DMS153 treated with DMSO at 0.1 percent for 48 hours (cell line): ENCODE data around the gene HOOK2.
"Not testable (repeated sequence)": the region's sequence is repeated elsewhere in the genome, so short reads cannot be mapped to it uniquely, and the experiment has no call there.

Source experiments
- DNase-seq: peaks from one replicate; lab custom pipeline; 2025; ENCODE audit not compliant: unreplicated experiment; lab: John Stamatoyannopoulos, UW

The HOOK2 gene

GRCh38 chr19:12754465-12755196, 20.7 kb downstream of the HOOK2 start:
- DNase-seq, result no peak

GRCh38 chr19:12752056-12752781, 23.1 kb downstream of the HOOK2 start:
- no peak for DNase-seq

GRCh38 chr19:12751635-12752034, 23.7 kb downstream of the HOOK2 start, which contains the start of gene BEST2:
TSS of gene BEST2 (plus strand) at chr19:12751791. CDS start at chr19:12752593, 802 bp downstream.
- no peak for DNase-seq

GRCh38 chr19:12750851-12751250, 24.5 kb downstream of the HOOK2 start:
- DNase-seq, result no peak

GRCh38 chr19:12749938-12750521, 25.3 kb downstream of the HOOK2 start:
- no peak for DNase-seq

- no peak for DNase-seq
Measured at GRCh38 chr19:12748489-12748888, 26.9 kb downstream of the HOOK2 start.

GRCh38 chr19:12745166-12745897, 30.0 kb downstream of the HOOK2 start:
- no peak for DNase-seq

GRCh38 chr19:12737835-12738351, 37.5 kb downstream of the HOOK2 start:
- no peak for DNase-seq

DNA sequence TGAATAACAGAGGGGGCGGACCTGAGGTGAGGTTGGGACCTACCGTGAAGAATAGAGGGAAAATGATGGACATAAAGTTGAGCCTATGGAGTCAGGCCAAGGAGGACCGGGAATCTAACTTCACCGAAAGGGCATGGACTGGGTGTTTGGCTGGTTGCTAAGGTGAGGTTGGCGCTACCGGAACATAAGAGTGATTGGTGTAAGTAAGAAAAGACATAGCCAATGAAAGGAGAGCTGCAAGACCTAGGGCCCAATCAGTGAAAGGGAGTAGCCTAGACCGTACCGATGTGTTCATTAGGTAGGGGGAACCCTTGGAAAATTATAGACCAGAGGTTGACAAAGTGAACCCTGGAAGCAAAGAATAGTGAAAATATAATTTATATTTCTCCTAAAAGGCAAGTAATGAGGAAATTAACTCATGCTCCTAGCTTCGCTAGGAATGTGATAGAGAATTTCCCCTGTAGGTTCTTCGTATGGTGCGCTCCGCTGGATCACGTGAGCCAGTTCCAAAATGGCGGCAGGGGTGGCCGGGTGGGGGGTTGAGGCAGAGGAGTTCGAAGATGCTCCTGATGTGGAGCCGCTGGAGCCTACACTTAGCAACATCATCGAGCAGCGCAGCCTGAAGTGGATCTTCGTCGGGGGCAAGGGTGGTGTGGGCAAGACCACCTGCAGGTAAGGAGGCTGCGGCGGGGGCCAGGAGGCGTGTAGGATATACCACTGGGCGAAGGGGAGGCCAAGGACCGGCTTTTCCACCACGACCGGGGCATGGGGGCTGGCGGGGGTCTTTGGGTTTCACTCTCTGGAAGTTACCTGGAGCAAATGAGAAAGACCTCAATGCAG, 38.1 kb downstream of the HOOK2 start, which contains the start of gene GET3:
Gene GET3 (plus strand): TSS at position 503 of the 840 bp plus-strand sequence. CDS start 9 bp downstream, at position 512.
- DNase-seq, result peak; percentile 100

GRCh38 chr19:12733369-12734214, 41.8 kb downstream of the HOOK2 start:
- DNase-seq, result no peak

DNA sequence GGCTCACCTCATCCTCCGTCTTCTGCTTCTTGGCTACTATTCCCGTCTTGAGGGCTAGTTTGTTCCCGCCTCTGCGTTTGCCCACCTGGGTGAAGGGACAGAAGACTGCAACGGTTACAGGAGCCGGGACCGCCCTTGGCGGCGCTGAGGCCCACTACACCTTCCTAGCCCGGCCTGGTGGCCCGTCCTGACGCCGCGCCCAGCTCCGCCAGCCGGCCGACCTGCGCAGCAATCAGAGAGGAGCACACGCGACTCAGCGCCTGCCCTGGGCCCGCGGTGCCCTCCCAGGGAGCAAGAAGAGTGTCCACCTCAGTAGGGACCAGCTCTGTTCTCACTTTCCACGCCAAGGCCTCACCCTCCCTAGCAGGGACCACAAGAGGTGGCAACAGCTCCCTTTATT, 44.0 kb downstream of the HOOK2 start:
- DNase-seq, result no peak

DNA sequence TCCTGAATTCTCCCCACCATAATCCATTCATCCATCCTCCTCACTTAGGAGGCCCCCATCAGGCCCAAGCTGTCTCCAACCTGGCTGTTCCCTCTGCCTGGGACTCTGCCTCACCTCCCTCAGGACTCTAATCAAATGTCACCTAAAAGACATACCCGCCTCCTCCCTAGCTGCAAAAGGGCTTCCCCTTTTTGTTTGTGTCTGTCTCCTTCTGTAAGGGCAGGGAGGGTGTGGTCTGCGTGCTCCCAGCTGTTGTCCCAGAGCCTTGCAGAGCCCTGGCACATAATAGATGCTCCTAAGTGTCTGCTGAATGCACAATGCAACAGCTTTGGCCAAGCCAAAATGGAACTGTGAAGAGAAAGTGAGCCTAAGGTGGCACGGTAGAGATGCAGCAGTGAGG, 45.3 kb downstream of the HOOK2 start:
- DNase-seq, result no peak

- no peak for DNase-seq
Measured at GRCh38 chr19:12727745-12728433, 47.5 kb downstream of the HOOK2 start.

DNA sequence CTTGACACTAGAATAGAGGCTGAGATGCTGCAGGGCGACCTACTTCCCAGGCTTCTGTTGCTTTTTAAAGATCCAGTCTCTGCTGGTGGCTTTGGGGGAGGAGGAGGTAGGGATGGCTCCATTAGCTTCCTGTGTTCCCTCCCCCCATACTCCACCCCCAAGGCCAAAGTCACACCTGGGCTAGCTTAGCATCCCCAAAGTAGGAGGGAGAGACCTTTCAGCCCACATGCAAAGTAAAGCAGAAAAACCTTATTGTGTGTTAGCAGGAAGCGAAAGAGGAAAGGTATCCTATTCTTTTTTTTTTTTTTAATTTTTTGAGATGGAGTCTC, 48.4 kb downstream of the HOOK2 start:
- no peak for DNase-seq

DNA sequence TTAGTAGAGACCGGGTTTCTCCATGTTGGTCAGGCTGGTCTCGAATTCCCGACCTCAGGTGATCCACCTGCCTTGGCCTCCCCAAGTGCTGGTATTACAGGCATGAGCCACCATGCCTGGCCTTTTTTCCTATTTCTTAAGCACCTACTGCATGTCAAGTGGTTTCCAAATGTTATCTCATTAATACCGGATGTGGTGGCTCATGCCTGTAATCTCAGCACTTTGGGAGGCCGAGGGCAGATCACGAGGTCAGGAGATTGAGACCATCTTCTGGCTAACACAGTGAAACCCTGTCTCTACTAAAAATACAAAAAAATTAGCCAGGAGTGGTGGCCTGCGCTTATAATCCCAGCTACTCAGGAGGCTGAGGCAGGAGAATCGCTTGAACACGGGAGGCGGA, 49.7 kb downstream of the HOOK2 start:
- DNase-seq, result not testable (repeated sequence)

GRCh38 chr19:12723641-12724426, 51.5 kb downstream of the HOOK2 start, which contains the start of gene TNPO2:
TSS of gene TNPO2 (minus strand) at chr19:12723932. CDS start at chr19:12720977, 2,955 bp downstream.
- DNase-seq, result peak; percentile 51

GRCh38 chr19:12723381-12723640, 52.0 kb downstream of the HOOK2 start:
- DNase-seq, result no peak
